H9 (cell line): ENCODE results near the gene TRPV3. TPM values are rescaled to one million over a fixed set of nuclear protein-coding genes. Genes with fewer than 3 reads are reported as not detected.
A peak's percentile ranks its signal among the peaks of the same experiment; 100 is the strongest.

ENCODE experiments used
- DNase-seq: peaks from one replicate; pipeline ENCODE4 v3.0.0-alpha.2; 2017
- H2AFZ ChIP-seq: one replicate; pipeline ENCODE4 v1.6.1; 2013; ENCODE audit warnings: mild to moderate bottlenecking, low read length, control low read depth, moderate library complexity
- H2AK5ac ChIP-seq: 2 replicates; pipeline ENCODE4 v1.6.1; 2013; ENCODE audit warnings: low read length, control low read depth, mixed read lengths; ENCODE audit not compliant: insufficient read length
- H2BK120ac ChIP-seq: one replicate; pipeline ENCODE4 v1.6.1; 2013; ENCODE audit warnings: low read depth, mild to moderate bottlenecking, low read length, control low read depth, inconsistent platforms; ENCODE audit not compliant: poor library complexity, severe bottlenecking
- H2BK12ac ChIP-seq: 2 replicates; pipeline ENCODE4 v1.6.1; 2013; ENCODE audit warnings: low read length, control low read depth, mixed read lengths, low read depth; ENCODE audit not compliant: insufficient read length
- H2BK15ac ChIP-seq: 2 replicates; pipeline ENCODE4 v1.6.1; 2013; ENCODE audit warnings: low read depth, low read length, control low read depth
- H2BK20ac ChIP-seq: one replicate; pipeline ENCODE4 v1.6.1; 2013; ENCODE audit warnings: low read depth, mild to moderate bottlenecking, low read length, control low read depth, inconsistent platforms; ENCODE audit not compliant: poor library complexity, severe bottlenecking
- H2BK5ac ChIP-seq: 2 replicates; pipeline ENCODE4 v1.6.1; 2013; ENCODE audit warnings: low read length, control low read depth, mixed read lengths; ENCODE audit not compliant: insufficient read length
- H3K14ac ChIP-seq: 2 replicates; pipeline ENCODE4 v1.6.1; 2013; ENCODE audit warnings: low read length, control low read depth; ENCODE audit not compliant: insufficient read depth
- H3K18ac ChIP-seq: 2 replicates; pipeline ENCODE4 v1.6.1; 2013; ENCODE audit warnings: low read depth, mild to moderate bottlenecking, mixed read lengths, low read length, control low read depth; ENCODE audit not compliant: insufficient read length
- H3K23ac ChIP-seq: 2 replicates; pipeline ENCODE4 v1.6.1; 2013; ENCODE audit warnings: low read length, control low read depth, mixed read lengths, low read depth; ENCODE audit not compliant: insufficient read length
- H3K23me2 ChIP-seq: 2 replicates; pipeline ENCODE4 v1.6.1; 2013; ENCODE audit warnings: low read depth, mild to moderate bottlenecking, mixed read lengths, low read length, control low read depth; ENCODE audit not compliant: insufficient read length, poor library complexity, severe bottlenecking
- H3K27ac ChIP-seq: 2 replicates; pipeline ENCODE4 v1.5.1; 2013; ENCODE audit warnings: low read length, control low read depth, mixed read lengths, low read depth; ENCODE audit not compliant: insufficient read length
- H3K27me3 ChIP-seq: 2 replicates; pipeline ENCODE4 v1.6.1; 2013; ENCODE audit warnings: low read length, control low read depth, inconsistent platforms; ENCODE audit not compliant: insufficient read depth
- H3K4ac ChIP-seq: 2 replicates; pipeline ENCODE4 v1.6.1; 2013; ENCODE audit warnings: low read depth, mild to moderate bottlenecking, control low read depth, inconsistent platforms, low read length, moderate library complexity
- H3K4me1 ChIP-seq: 2 replicates; pipeline ENCODE4 v1.6.1; 2013; ENCODE audit warnings: low read length, control low read depth, inconsistent platforms; ENCODE audit not compliant: insufficient read depth
- H3K4me2 ChIP-seq: 2 replicates; pipeline ENCODE4 v1.6.1; 2013; ENCODE audit warnings: low read length, control low read depth, mixed read lengths; ENCODE audit not compliant: insufficient read length, insufficient read depth
- H3K56ac ChIP-seq: 2 replicates; pipeline ENCODE4 v1.6.1; 2013; ENCODE audit warnings: low read depth, mild to moderate bottlenecking, mixed read lengths, low read length, control low read depth; ENCODE audit not compliant: insufficient read length
- H3K79me1 ChIP-seq: 2 replicates; pipeline ENCODE4 v1.6.1; 2013; ENCODE audit warnings: low read depth, mild to moderate bottlenecking, moderate library complexity, low read length, control low read depth, inconsistent platforms; ENCODE audit not compliant: insufficient read depth, poor library complexity, severe bottlenecking
- H3K79me2 ChIP-seq: 2 replicates; pipeline ENCODE4 v1.6.1; 2013; ENCODE audit warnings: low read length, control low read depth, inconsistent platforms; ENCODE audit not compliant: insufficient read depth
- H3K9ac ChIP-seq: 2 replicates; pipeline ENCODE4 v1.6.1; 2013; ENCODE audit warnings: low read length, control low read depth, mixed read lengths; ENCODE audit not compliant: insufficient read length; ENCODE audit errors: extremely low read depth
- H3K9me3 ChIP-seq: one replicate; pipeline ENCODE4 v1.6.1; 2013; ENCODE audit warnings: low read depth, low read length, inconsistent platforms; ENCODE audit not compliant: control insufficient read depth
- H3T11ph ChIP-seq: one replicate; pipeline ENCODE4 v1.6.1; 2013; ENCODE audit warnings: mild to moderate bottlenecking, low read length, control low read depth, inconsistent platforms
- H4K20me1 ChIP-seq: one replicate; pipeline ENCODE4 v1.6.1; 2013; ENCODE audit not compliant: control insufficient read depth, insufficient read length, insufficient read depth
- H4K5ac ChIP-seq: 2 replicates; pipeline ENCODE4 v1.6.1; 2013; ENCODE audit warnings: low read depth, mild to moderate bottlenecking, mixed read lengths, low read length, control low read depth; ENCODE audit not compliant: insufficient read length
- H4K8ac ChIP-seq: replicated peaks from 2 replicates; pipeline ENCODE4 v1.6.1; 2013; ENCODE audit warnings: low read length, control low read depth, mixed read lengths, low read depth; ENCODE audit not compliant: insufficient read length
- H4K91ac ChIP-seq: 2 replicates; pipeline ENCODE4 v1.6.1; 2013; ENCODE audit warnings: low read depth, mild to moderate bottlenecking, moderate library complexity, mixed read lengths, low read length, control low read depth; ENCODE audit not compliant: insufficient read length
- H3K27ac Mint-ChIP-seq, 3 experiments: 2 replicates in 2 of 3; 3 replicates in 1 of 3; pipeline ENCODE4 v1.8.0; 2020 to 2021; ENCODE audit warnings: mixed read lengths in 3 of 3, mild to moderate bottlenecking in 1 of 3, moderate library complexity in 1 of 3
- H3K27me3 Mint-ChIP-seq: 2 replicates; pipeline ENCODE4 v1.8.0; 2021; ENCODE audit warnings: low read depth, mild to moderate bottlenecking, moderate library complexity, mixed read lengths
- H3K36me3 Mint-ChIP-seq, 3 experiments: 2 replicates in 2 of 3; 3 replicates in 1 of 3; pipeline ENCODE4 v1.8.0; 2020 to 2021; ENCODE audit warnings: low read depth in 3 of 3, mixed read lengths in 3 of 3; ENCODE audit not compliant: insufficient read depth in 1 of 3
- H3K4me1 Mint-ChIP-seq, 2 experiments: 2 replicates each; pipeline ENCODE4 v1.8.0; 2020; ENCODE audit warnings: mixed read lengths in 2 of 2
- H3K4me3 Mint-ChIP-seq, 2 experiments: 2 replicates in 1 of 2; 3 replicates in 1 of 2; pipeline ENCODE4 v1.8.0; 2020 to 2021; ENCODE audit warnings: mild to moderate bottlenecking in 2 of 2, mixed read lengths in 2 of 2, moderate library complexity in 1 of 2
- H3K9me3 Mint-ChIP-seq, 2 experiments: 2 replicates in 1 of 2; 3 replicates in 1 of 2; pipeline ENCODE4 v1.8.0; 2020; ENCODE audit warnings: mild to moderate bottlenecking in 2 of 2, mixed read lengths in 2 of 2, moderate library complexity in 1 of 2
- WGBS: extraction: QIAGEN DNeasy Blood & Tissue Kit; methylation state at CpG from one replicate; pipeline ENCODE4 v1.1.7; 2013; ENCODE audit warnings: missing lambda C conversion rate, low lambda C conversion rate, mixed read lengths; ENCODE audit not compliant: insufficient read length; ENCODE audit errors: extremely low coverage; 5-methylcytosine and 5-hydroxymethylcytosine counted together
- total RNA-seq: library from RNA; stranded (reverse); gene quantifications from 2 replicates; pipeline ENCODE4 v1.2.1, GENCODE V29; 2021
- TF ChIP-seq, protein P1 (sequence below): fragments of 200-600 bp; sonication (generic); conservative IDR thresholded peaks from 3 replicates; pipeline ENCODE4 v1.8.0; 2021; ENCODE audit warnings: antibody characterized with exemption, mild to moderate bottlenecking

The TRPV3 gene
- total RNA-seq, 1 experiment from 2014 or later = 0.63 TPM

DNA sequence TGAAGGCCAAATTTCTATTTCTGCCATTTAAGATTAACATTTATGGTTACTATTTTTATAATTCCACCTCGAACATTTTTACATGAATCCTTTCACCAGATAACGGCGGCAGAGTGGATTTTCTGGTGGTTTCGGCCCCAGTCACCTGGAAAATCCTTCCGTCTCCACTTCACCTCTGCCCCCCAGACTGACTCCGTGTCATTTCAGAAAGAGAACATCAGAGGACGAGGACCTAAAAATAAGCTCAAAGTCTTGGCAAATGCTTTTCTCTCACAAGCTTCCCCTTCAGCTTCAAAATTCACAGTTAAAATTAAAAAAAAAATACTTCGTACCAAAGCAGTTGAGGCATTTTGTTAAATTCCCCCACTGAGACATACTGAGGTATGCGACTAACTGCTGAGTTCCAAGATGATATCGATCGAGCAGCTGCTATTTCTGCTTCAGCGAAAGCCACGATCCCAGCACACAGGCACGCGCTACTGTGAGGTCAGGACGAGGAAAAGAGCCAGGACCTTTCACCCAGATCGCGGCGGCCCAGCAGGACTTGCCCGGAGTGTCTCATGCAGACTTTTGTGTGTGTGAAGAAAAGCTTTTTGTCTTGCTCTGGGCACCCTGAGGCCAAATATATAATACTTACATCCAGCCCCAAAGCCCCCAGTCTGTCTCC lies 45.0 kb downstream of the TRPV3 start:
- H3K9me3 ChIP-seq = no peaks in the 10 kb centered on the region
- no peaks in the 10 kb centered on the region for H3K27me3 ChIP-seq
- no peak overlapping the region for H3K27ac ChIP-seq
- H3T11ph ChIP-seq = no peak overlapping the region
- Mint-ChIP-seq H3K27me3 (peaks cover 38% of the 10 kb centered on the region), H3K4me1 (peaks cover 41 to 45% of the 10 kb centered on the region in 2 experiments), H3K4me3 (peak overlapping the region in 1 of 2 experiments; percentile 44; a peak in 2 of 5 replicates), H3K9me3 (peaks cover 3 to 8% of the 10 kb centered on the region in 2 experiments; a peak in 3 of 5 replicates), H3K36me3 (peaks cover 0 to 3% (median 0%) of the 10 kb centered on the region in 3 experiments; a peak in 4 of 7 replicates), H3K27ac (peak overlapping the region in 2 of 3 experiments; percentile 42 to 44; a peak in 3 of 7 replicates)
- no peak overlapping the region for H3K56ac ChIP-seq
- H2BK20ac ChIP-seq = no peak overlapping the region
- H2BK5ac ChIP-seq = no peak overlapping the region
- no peak overlapping the region for H4K8ac ChIP-seq
- H3K4ac ChIP-seq = no peak overlapping the region
- no peak overlapping the region for H2BK15ac ChIP-seq
- H3K9ac ChIP-seq = no peak overlapping the region
- H2AFZ ChIP-seq = no peak overlapping the region
- TF ChIP-seq, protein P1, sequence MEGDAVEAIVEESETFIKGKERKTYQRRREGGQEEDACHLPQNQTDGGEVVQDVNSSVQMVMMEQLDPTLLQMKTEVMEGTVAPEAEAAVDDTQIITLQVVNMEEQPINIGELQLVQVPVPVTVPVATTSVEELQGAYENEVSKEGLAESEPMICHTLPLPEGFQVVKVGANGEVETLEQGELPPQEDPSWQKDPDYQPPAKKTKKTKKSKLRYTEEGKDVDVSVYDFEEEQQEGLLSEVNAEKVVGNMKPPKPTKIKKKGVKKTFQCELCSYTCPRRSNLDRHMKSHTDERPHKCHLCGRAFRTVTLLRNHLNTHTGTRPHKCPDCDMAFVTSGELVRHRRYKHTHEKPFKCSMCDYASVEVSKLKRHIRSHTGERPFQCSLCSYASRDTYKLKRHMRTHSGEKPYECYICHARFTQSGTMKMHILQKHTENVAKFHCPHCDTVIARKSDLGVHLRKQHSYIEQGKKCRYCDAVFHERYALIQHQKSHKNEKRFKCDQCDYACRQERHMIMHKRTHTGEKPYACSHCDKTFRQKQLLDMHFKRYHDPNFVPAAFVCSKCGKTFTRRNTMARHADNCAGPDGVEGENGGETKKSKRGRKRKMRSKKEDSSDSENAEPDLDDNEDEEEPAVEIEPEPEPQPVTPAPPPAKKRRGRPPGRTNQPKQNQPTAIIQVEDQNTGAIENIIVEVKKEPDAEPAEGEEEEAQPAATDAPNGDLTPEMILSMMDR = no peak
- no peak for DNase-seq
- H3K18ac ChIP-seq = no peak overlapping the region
- H3K14ac ChIP-seq = no peak overlapping the region
- no peak overlapping the region for H2AK5ac ChIP-seq
- H4K5ac ChIP-seq = no peak overlapping the region
- peaks cover 4% of the 10 kb centered on the region; the same call in 1 of the 2 replicates for H3K4me1 ChIP-seq
- no peak overlapping the region for H4K91ac ChIP-seq
- H2BK120ac ChIP-seq = no peak overlapping the region
- no peak overlapping the region for H3K4me2 ChIP-seq
- H2BK12ac ChIP-seq = no peak overlapping the region
- no peak overlapping the region for H3K23ac ChIP-seq
- H3K23me2 ChIP-seq = no peaks in the 10 kb centered on the region
- no CpG with 5 or more reads among the region's 20 CpGs for WGBS
- no peaks in the 10 kb centered on the region for H4K20me1 ChIP-seq
- no peaks in the 10 kb centered on the region for H3K79me1 ChIP-seq
- no peaks in the 10 kb centered on the region for H3K79me2 ChIP-seq
